HCT116 (cell line): Measurements from ENCODE around the gene RSRC1. TPM values are rescaled to one million over a fixed set of nuclear protein-coding genes. Genes with fewer than 3 reads are reported as not detected.

ENCODE experiments used
- ATAC-seq: fragments of 200-7000 bp; cut with Tn5 transposase; 2 replicates; pipeline ENCODE4 v1.9.1; 2020; ENCODE audit warnings: mild to moderate bottlenecking, moderate library complexity
- BruUV-seq: library from RNA; stranded (reverse); fragments of 400-500 nt; replicated peaks from 2 replicates; lab custom pipeline; 2021; lab: Mats Ljungman, UMichigan
- CTCF ChIA-PET: fragments of 300-600 bp; sonication (Branson Sonifier 250); formaldehyde crosslinking; loops from one replicate; lab custom pipeline; 2021; ENCODE audit warnings: antibody characterized with exemption; lab: Charles Lee
- POLR2A ChIA-PET: fragments of 300-600, 350-600 bp; sonication (Branson Sonifier 250); formaldehyde crosslinking; loops from one replicate; lab custom pipeline; 2021; ENCODE audit warnings: antibody characterized with exemption; lab: Charles Lee
- RAD21 ChIA-PET, 2 experiments: fragments of 300-600 bp; sonication (Branson Sonifier 250); formaldehyde crosslinking; loops; one replicate each; lab custom pipeline; 2023; ENCODE audit warnings: low total read pairs in 2 of 2; ENCODE audit not compliant: uncharacterized antibody in 2 of 2, unreplicated experiment in 2 of 2, low non-redundant PET in 1 of 2; lab: Charles Lee
- DNase-seq: peaks from one replicate; pipeline ENCODE4 v3.0.0-alpha.2; 2010; ENCODE audit warnings: low read depth, low spot score
- H2AFZ ChIP-seq: fragments of 200-600 bp; shearing (Covaris generic), sonication (generic); 2 replicates; pipeline ENCODE4 v1.6.1; 2017; ENCODE audit warnings: low read depth, mixed run types, mixed read lengths, antibody characterized with exemption, low read length; ENCODE audit not compliant: poor library complexity, severe bottlenecking
- H3K27ac ChIP-seq: 2 replicates; pipeline ENCODE4 v1.5.1; 2012; ENCODE audit warnings: low read depth, low read length
- H3K27me3 ChIP-seq: fragments of 200-600 bp; sonication (generic); 2 replicates; pipeline ENCODE4 v1.6.1; 2016; ENCODE audit warnings: mixed run types, low read length, mixed read lengths; ENCODE audit not compliant: insufficient read depth
- H3K36me3 ChIP-seq, 2 experiments: fragments of 200-500 bp in 1 of 2; fragments of 200-600 bp in 1 of 2; sonication (Bioruptor generic) in 1 of 2; sonication (generic) in 1 of 2; 2 replicates each; pipeline versions ENCODE4 v1.5.1 to v1.6.1; 2014 to 2016; ENCODE audit warnings: low read length in 2 of 2, inconsistent platforms in 1 of 2, mixed read lengths in 1 of 2, mixed run types in 1 of 2; ENCODE audit not compliant: insufficient read depth in 2 of 2, control insufficient read depth in 1 of 2
- H3K4me1 ChIP-seq, 2 experiments: fragments of 200-600 bp in 1 of 2; sonication (generic) in 1 of 2; 2 replicates each; pipeline versions ENCODE4 v1.5.1 to v1.6.1; 2012 to 2017; ENCODE audit warnings: low read length in 2 of 2, inconsistent platforms in 1 of 2, mild to moderate bottlenecking in 1 of 2, mixed read lengths in 1 of 2, mixed run types in 1 of 2, moderate library complexity in 1 of 2; ENCODE audit not compliant: insufficient read depth in 2 of 2, control insufficient read depth in 1 of 2
- H3K4me2 ChIP-seq: fragments of 200-600 bp; sonication (generic); 2 replicates; pipeline ENCODE4 v1.6.1; 2017; ENCODE audit warnings: mixed run types, low read length, mixed read lengths
- H3K4me3 ChIP-seq, 2 experiments: fragments of 200-600 bp in 1 of 2; sonication (generic) in 1 of 2; replicated peaks in 1 of 2; 2 replicates each; pipeline ENCODE4 v1.5.1; 2011 to 2016; ENCODE audit warnings: low read length in 2 of 2, control low read depth in 1 of 2, low read depth in 1 of 2, mild to moderate bottlenecking in 1 of 2, mixed read lengths in 1 of 2, mixed run types in 1 of 2
- H3K79me2 ChIP-seq: fragments of 200-600 bp; sonication (generic); 2 replicates; pipeline ENCODE4 v1.6.1; 2017; ENCODE audit warnings: mild to moderate bottlenecking, mixed run types, low read length, moderate library complexity, mixed read lengths; ENCODE audit not compliant: insufficient read depth
- H3K9ac ChIP-seq: fragments of 200-600 bp; sonication (generic); 2 replicates; pipeline ENCODE4 v1.6.1; 2016; ENCODE audit warnings: low read length, mixed read lengths
- H3K9me2 ChIP-seq: fragments of 200-600 bp; sonication (generic), shearing (Covaris generic); 2 replicates; pipeline ENCODE4 v1.6.1; 2017; ENCODE audit warnings: mixed run types, mild to moderate bottlenecking, moderate library complexity; ENCODE audit not compliant: insufficient read depth
- H3K9me3 ChIP-seq, 2 experiments: fragments of 200-500 bp in 1 of 2; fragments of 200-600 bp in 1 of 2; sonication (Bioruptor generic) in 1 of 2; sonication (generic) in 1 of 2; 2 replicates each; pipeline ENCODE4 v1.6.1; 2014 to 2017; ENCODE audit warnings: low read length in 2 of 2, mixed read lengths in 2 of 2, inconsistent platforms in 1 of 2, low read depth in 1 of 2, mild to moderate bottlenecking in 1 of 2, mixed run types in 1 of 2, moderate library complexity in 1 of 2; ENCODE audit not compliant: control insufficient read depth in 1 of 2, insufficient read depth in 1 of 2
- H4K20me1 ChIP-seq: fragments of 200-600 bp; sonication (generic), shearing (Covaris generic); 2 replicates; pipeline ENCODE4 v1.6.1; 2017; ENCODE audit warnings: mixed run types, mild to moderate bottlenecking, moderate library complexity; ENCODE audit not compliant: insufficient read depth
- CBX3 ChIP-seq: IDR thresholded peaks from 2 replicates; pipeline ENCODE4 v1.6.1; 2012; ENCODE audit warnings: low read depth
- EGR1 ChIP-seq: IDR thresholded peaks from 2 replicates; pipeline ENCODE4 v1.6.1; 2012; ENCODE audit warnings: low read depth
- JUND ChIP-seq: IDR thresholded peaks from 2 replicates; pipeline ENCODE4 v1.6.1; 2012
- RAD21 ChIP-seq: IDR thresholded peaks from 2 replicates; pipeline ENCODE4 v1.6.1; 2012; ENCODE audit warnings: low read depth, mild to moderate bottlenecking
- SIN3A ChIP-seq: IDR thresholded peaks from 2 replicates; pipeline ENCODE4 v1.6.1; 2012; ENCODE audit warnings: low read depth
- SP1 ChIP-seq: IDR thresholded peaks from 2 replicates; pipeline ENCODE4 v1.6.1; 2012; ENCODE audit warnings: low read depth
- SRF ChIP-seq: IDR thresholded peaks from 2 replicates; pipeline ENCODE4 v1.6.1; 2012; ENCODE audit warnings: low read depth
- TCF7L2 ChIP-seq: IDR thresholded peaks from 2 replicates; pipeline ENCODE4 v1.7.0; 2011; ENCODE audit warnings: borderline replicate concordance, inconsistent platforms; ENCODE audit not compliant: insufficient read depth, insufficient read length; ENCODE audit errors: extremely low read depth
- ZFX ChIP-seq: fragments of 450-650 bp; IDR thresholded peaks from 2 replicates; pipeline ENCODE4 v1.6.1; 2017
- ZNF274 ChIP-seq: fragments of 200-500 bp; sonication (Bioruptor generic); IDR thresholded peaks from 2 replicates; pipeline ENCODE4 v1.6.1; 2014; ENCODE audit warnings: mild to moderate bottlenecking, low read depth, low read length, inconsistent platforms
- intact Hi-C: fragments of 100-400 bp; cut with micrococcal nuclease; formaldehyde crosslinking; loops from 2 replicates; pipeline ENCODE4 v1.10.0; 2022
- total RNA-seq: library from RNA; stranded (reverse); gene quantifications from one replicate; pipeline ENCODE4 v1.2.1, GENCODE V29; 2021; ENCODE audit not compliant: unreplicated experiment
- TF ChIP-seq, protein P1 (sequence below): IDR thresholded peaks from 2 replicates; pipeline ENCODE4 v1.6.1; 2012; ENCODE audit warnings: low read depth

Gene RSRC1
- total RNA-seq, 1 experiment from 2014 or later, result 37.1 TPM

- ChIA-PET CTCF (no interaction called here), POLR2A (interaction anchor here (0.6 kb wide), 1 partner anchor 9 kb away, joined by 4 read pairs; no protein-coding TSS in a partner anchor), RAD21 (no interaction called here)
- DNase-seq, result no peak
- H4K20me1 ChIP-seq, result no peaks in the 10 kb centered on the region
- peaks cover 0 to 4% of the 10 kb centered on the region in 2 experiments; a peak in 1 of 4 replicates for H3K4me1 ChIP-seq
- H3K4me3 ChIP-seq, result no peak overlapping the region
- no peak for TF ChIP-seq SIN3A
- TF ChIP-seq JUND, result no peak
- TF ChIP-seq SP1, result no peak
- TF ChIP-seq RAD21, result no peak
- TF ChIP-seq TCF7L2, result no peak
- no peak for TF ChIP-seq ZFX
- no peak for TF ChIP-seq EGR1
- TF ChIP-seq, protein P1, sequence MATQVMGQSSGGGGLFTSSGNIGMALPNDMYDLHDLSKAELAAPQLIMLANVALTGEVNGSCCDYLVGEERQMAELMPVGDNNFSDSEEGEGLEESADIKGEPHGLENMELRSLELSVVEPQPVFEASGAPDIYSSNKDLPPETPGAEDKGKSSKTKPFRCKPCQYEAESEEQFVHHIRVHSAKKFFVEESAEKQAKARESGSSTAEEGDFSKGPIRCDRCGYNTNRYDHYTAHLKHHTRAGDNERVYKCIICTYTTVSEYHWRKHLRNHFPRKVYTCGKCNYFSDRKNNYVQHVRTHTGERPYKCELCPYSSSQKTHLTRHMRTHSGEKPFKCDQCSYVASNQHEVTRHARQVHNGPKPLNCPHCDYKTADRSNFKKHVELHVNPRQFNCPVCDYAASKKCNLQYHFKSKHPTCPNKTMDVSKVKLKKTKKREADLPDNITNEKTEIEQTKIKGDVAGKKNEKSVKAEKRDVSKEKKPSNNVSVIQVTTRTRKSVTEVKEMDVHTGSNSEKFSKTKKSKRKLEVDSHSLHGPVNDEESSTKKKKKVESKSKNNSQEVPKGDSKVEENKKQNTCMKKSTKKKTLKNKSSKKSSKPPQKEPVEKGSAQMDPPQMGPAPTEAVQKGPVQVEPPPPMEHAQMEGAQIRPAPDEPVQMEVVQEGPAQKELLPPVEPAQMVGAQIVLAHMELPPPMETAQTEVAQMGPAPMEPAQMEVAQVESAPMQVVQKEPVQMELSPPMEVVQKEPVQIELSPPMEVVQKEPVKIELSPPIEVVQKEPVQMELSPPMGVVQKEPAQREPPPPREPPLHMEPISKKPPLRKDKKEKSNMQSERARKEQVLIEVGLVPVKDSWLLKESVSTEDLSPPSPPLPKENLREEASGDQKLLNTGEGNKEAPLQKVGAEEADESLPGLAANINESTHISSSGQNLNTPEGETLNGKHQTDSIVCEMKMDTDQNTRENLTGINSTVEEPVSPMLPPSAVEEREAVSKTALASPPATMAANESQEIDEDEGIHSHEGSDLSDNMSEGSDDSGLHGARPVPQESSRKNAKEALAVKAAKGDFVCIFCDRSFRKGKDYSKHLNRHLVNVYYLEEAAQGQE, result no peak
- TF ChIP-seq CBX3, result no peak
- no peak for TF ChIP-seq ZNF274
- TF ChIP-seq SRF, result no peak
- no peaks in the 10 kb centered on the region for H3K27me3 ChIP-seq
- H2AFZ ChIP-seq, result no peak overlapping the region
- no peak for ATAC-seq
- H3K4me2 ChIP-seq, result no peak overlapping the region
- no peaks in the 10 kb centered on the region for H3K9me2 ChIP-seq
- no TSS peak for BruUV-seq
- no peaks in the 10 kb centered on the region for H3K9me3 ChIP-seq
- no peak overlapping the region for H3K27ac ChIP-seq
- no peaks in the 10 kb centered on the region; a peak in 1 of 4 replicates for H3K36me3 ChIP-seq
- no peaks in the 10 kb centered on the region for H3K79me2 ChIP-seq
- H3K9ac ChIP-seq, result no peak overlapping the region
- intact Hi-C loops, result no loop called here
Measured at GRCh38 chr3:158095814-158096704, 13.8 kb upstream of the RSRC1 start.
